Dedifferentiated amniotic fluid mesenchymal stem cell (primary cell): ENCODE results near the gene LAMC1.

Experiments
- DNase-seq: peaks from one replicate; pipeline ENCODE4 v3.0.0-alpha.2; 2016; ENCODE audit errors: extremely low spot score

LAMC1 gene

GRCh38 chr1:183021405-183022201 is 1.6 kb upstream of the LAMC1 start:
- no peak for DNase-seq

GRCh38 chr1:183022202-183023145 is 746 bp upstream of the LAMC1 start:
- DNase-seq = peak; percentile 99

- DNase-seq = no peak
Measured at GRCh38 chr1:183023601-183024316, 539 bp downstream of the LAMC1 start.

DNA sequence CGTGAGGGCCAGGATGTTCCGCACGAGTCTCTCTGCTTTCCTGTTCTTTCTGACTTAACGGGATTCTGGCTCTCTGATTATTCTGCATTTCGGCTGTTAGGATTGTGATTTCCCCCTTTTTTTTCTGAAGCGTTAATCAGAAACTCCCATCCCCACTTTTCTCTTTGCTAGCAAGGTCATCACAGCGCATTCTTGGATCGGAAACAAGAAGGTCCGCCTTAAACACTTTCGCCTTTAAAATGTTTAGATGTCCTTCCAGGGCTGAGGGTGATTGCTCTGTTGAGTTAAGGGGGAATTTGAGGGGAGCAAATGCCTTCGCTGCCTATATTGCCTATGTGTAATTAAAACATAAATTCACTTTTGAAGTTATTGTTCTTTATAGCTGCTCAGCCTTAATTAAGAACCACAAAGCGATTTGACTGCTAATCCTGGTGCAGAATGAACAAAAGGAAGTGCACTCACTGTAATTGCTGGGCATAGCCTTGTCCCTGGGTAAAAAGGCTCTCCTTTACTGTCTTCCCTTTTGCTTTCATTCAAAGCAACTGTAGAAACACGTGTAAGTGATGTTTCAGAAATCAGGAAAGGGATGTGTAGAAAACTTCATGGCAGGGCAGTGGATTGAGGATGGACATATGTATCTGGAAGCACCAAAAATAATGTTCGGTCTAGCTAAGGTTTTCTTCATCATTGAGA is 1.2 kb downstream of the LAMC1 start:
- no peak for DNase-seq

- DNase-seq = no peak
Measured at GRCh38 chr1:183025010-183025337, 1.8 kb downstream of the LAMC1 start.

DNA sequence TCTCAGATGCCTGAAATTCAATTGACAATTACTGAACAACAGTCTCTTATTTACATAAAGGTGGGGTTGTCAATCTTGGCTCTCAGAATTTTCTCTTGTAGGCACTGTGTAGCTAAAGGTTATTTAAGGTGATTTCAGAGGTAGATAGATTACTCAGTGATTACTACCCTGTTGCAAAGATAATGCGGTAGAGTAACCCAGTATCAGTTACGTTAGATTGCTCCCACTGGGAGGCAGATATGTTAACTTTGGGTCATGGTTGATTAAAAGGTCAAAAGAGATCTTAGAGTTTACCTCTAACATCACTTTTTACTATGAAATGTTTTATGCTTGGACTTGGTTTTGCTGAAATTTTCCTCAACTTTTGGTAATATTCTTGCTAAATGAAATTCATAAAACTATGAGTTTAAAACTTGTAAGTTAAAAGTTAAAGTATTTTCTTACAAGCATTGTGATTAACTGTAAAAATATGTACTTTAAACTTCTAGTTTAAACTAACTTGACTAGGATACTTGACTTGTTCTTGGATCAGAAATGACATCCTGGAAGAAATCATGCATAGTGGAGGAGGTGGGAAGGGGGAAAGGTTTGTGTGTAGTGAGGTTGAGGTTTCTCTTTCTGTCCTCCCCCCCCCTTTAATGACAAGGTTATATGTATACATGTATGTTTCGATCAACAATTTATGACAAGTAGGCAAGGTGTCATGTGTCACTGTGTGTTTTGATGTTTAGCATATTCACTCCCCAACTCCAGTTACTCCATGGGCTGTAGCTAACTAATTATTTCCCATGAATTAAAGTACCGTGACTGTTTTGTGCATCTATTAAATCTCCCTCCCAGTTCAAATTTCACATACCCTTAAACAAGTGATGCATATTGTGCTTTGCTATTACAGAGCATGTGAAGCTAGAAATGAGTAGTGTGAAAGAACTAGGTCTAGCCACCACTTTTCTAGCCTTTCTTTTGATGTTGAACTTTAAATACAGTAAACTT is 2.9 kb downstream of the LAMC1 start:
- peak; percentile 45 for DNase-seq

DNA sequence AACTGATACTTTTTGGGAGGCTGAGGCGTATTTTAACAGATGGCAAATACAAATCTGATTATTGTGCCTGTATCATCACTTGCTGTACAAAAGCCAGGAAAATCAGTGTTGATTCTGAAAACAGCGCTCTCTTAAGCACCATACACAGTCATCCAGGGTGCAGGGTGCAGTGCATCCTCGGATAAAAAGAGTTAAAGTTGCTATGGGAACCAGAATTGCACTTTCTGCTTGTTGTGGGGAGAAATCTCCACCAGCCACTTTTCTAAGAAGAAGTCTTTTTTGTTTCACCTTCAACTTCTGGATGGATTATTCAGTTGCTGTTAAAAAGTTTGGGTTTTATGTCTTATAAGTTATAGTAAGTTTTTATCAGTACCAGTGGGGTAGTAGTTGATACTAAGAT is 3.8 kb downstream of the LAMC1 start:
- no peak for DNase-seq

GRCh38 chr1:183027791-183028190 is 4.6 kb downstream of the LAMC1 start:
- DNase-seq = no peak

DNA sequence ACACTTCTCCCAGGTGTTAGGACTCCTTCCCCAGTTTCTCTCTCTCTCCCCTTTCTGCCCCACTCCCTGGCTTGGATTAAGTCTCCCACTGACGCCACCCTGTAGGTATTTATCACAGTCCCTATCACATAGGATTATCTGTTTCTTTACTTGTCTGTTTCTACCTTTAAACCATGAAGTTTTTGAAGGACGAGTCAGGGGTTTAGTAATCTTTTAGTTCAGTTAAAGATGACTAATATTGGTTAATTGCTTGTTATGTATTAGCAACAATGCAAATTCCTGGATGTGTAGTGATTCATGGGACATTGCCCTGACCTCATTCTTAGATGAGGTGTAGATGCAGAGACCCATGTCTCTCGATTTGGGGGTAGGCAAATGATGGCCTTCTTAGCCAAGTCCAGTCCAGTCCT is 6.4 kb downstream of the LAMC1 start:
- no peak for DNase-seq

GRCh38 chr1:183030053-183030452 is 6.8 kb downstream of the LAMC1 start:
- no peak for DNase-seq

- DNase-seq = no peak
Measured at GRCh38 chr1:183032122-183032921, 9.1 kb downstream of the LAMC1 start.

GRCh38 chr1:183033205-183033604 is 10.0 kb downstream of the LAMC1 start:
- DNase-seq = no peak

GRCh38 chr1:183034682-183035081 is 11.5 kb downstream of the LAMC1 start:
- no peak for DNase-seq

DNA sequence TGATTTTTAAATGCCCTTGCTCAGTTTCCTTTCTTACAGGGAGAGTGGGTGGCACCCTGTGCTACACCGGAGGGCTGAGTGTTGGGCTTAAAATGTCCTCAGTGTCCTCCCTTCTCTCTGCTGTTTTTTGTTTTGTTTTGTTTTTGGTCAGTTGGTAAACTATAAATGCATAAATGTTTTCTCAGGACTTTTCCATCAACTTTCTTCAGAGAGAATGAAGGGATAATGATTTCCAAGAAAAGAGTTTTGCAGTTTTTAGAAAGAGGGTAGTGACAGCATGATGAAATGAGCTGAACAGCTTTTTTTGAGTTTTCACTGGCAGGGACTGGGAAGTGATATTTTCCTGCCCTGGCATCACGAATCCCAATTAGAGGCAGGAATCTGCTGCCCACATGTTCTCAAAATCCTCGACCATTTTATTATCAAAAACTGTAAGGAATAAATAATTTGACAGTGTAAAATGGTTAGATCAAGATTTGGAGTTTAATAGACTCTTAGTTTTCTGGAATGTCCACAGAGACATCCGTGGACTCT is 15.2 kb downstream of the LAMC1 start:
- no peak for DNase-seq

DNA sequence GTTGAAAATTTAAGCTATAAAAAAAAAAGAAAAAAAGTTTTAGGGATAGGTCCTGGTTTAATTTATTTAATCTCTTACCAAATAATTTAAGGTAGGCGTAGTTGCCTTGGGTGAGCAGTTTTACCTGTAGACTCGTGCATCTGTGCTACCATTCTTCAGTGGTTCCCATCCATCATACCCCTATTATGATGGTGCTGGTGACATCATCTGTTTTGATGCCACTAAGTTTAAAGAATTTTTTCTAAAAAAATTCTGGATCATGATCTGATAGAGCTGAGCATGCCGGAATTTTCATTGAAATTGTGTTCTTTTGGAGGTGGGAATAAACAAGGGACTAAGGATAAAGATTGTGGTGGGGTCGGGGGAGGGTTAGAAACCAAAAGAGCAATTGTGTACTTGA is 15.7 kb downstream of the LAMC1 start:
- no peak for DNase-seq

DNA sequence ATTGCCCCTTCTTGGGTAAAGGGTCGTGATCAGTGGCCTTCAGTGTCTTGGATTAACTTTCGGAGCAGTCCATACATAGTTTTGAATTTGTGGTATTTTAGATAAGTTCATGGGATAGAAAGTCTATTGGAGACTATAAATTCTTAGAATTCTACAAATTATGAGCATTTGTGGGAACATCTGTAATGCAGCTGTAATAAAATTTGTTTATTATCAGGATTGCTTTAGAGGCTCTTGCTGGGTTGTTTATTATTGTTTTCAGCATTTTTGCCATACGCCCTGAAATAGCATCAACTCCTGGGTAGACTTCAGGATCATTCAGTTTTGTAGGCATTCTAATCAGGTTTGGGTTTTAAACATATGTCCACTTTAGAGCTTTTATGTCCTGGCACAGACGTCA is 16.1 kb downstream of the LAMC1 start:
- no peak for DNase-seq

DNA sequence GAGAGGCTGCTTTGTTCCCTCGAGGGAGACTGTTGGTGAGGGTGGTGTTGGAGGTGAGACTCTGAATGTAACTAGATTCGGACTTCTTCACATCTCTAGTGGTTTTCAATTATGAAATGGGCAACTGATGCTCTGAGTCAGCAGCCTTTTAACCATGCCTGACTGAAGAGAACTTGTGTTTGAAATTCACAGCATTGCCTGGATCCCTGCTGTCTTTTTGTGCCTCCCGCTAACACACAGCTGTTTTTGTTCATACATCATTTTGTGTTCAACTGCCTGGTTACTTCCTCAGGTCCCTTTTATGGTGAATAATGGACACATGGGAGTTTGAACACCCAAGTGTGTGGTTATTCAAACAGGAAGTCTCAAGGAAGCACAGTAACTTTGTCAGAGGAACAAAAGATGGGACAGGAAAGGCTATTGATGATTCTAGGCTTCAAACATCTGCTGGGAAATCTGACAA is 16.8 kb downstream of the LAMC1 start:
- peak; percentile 68 for DNase-seq

DNA sequence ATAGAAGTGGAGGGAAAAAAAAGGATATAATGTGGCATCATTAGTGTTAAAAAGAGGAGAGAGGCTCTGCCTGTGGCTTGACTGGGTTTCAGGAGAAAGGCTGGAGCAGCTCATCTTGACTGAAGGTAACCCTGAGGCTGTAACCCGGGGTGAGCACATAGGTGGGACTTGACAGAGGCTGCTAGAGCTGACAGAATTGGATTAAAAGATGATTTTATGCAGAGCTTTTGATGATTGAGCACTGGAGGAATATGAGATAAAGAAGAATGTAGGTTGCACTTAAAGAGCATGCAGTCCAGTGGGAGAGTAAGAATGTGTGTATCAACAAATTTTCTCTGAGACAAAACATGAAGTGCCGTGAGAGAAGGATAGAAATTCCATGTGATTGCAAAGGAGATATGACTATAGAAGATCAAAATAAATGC is 17.3 kb downstream of the LAMC1 start:
- DNase-seq = no peak

DNA sequence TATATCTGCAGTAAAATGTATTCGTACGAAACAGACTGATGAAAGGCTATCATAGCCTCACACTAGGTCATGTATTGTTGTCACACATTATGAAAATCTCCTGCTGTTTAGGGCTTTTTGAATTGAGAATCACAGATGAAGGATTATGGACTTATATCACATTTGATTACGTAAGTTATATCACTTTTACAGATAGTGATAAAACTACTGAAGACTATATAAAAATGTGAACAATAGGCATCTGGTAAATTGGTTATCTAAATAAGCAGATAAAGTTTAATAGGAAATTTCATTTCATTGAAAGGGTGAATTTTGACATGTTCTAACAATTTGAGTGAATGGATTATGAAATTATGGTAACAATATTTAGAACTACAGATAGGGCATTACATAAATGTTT is 20.0 kb downstream of the LAMC1 start:
- DNase-seq = no peak
